B cell (primary cell): Measurements from ENCODE around the gene C19orf18. TPM values are rescaled to one million over a fixed set of nuclear protein-coding genes. Genes with fewer than 3 reads are reported as not detected.
A peak's percentile ranks its signal among the peaks of the same experiment; 100 is the strongest.

Source experiments
- ATAC-seq: fragments of 200-7000 bp; cut with Tn5 transposase; one replicate; pipeline ENCODE4 v1.10.0; 2021; ENCODE audit warnings: low read depth, mild to moderate bottlenecking, moderate number of reproducible peaks, moderate library complexity
- CTCF ChIA-PET: fragments of 350-600 bp; sonication (Branson Sonifier 250); formaldehyde crosslinking; loops from one replicate; lab custom pipeline; 2021; ENCODE audit warnings: antibody characterized with exemption, inconsistent platforms; lab: Charles Lee
- POLR2A ChIA-PET: fragments of 350-600 bp; sonication (Branson Sonifier 250); formaldehyde crosslinking; loops from one replicate; lab custom pipeline; 2021; ENCODE audit warnings: antibody characterized with exemption; lab: Charles Lee
- DNase-seq: peaks from one replicate; pipeline ENCODE4 v3.0.0; 2013
- H2AFZ ChIP-seq: 2 replicates; pipeline ENCODE4 v1.6.1; 2012; ENCODE audit warnings: mild to moderate bottlenecking, low read depth, low read length; ENCODE audit not compliant: insufficient read depth, poor library complexity, severe bottlenecking
- H3K27ac ChIP-seq, 2 donors: 1 replicate in 1 of 2; 2 replicates in 1 of 2; pipeline ENCODE4 v1.5.1; 2012 to 2013; ENCODE audit warnings: low read length in 2 of 2, mild to moderate bottlenecking in 2 of 2, moderate library complexity in 1 of 2
- H3K27me3 ChIP-seq, 4 experiments: fragments of 200-600 bp in 1 of 4; sonication (generic) in 1 of 4; replicated peaks in 1 of 4; 1 replicate in 2 of 4; 2 replicates in 2 of 4; pipeline versions ENCODE4 v1.6.1 to v1.7.0; 2013 to 2016; ENCODE audit warnings: low read length in 3 of 4, mild to moderate bottlenecking in 2 of 4, mixed read lengths in 1 of 4, moderate library complexity in 1 of 4; ENCODE audit not compliant: insufficient read depth in 4 of 4, control insufficient read depth in 3 of 4; ENCODE audit errors: control extremely low read depth in 1 of 4
- H3K36me3 ChIP-seq, 2 experiments: replicated peaks in 1 of 2; 1 replicate in 1 of 2; 2 replicates in 1 of 2; pipeline versions ENCODE4 v1.6.1 to v1.7.1; 2013; ENCODE audit warnings: low read length in 1 of 2; ENCODE audit not compliant: insufficient read depth in 2 of 2, control insufficient read depth in 1 of 2; ENCODE audit errors: control extremely low read depth in 1 of 2, extremely low read depth in 1 of 2
- H3K4me1 ChIP-seq, 2 donors: fragments of 200-600 bp in 1 of 2; sonication (generic) in 1 of 2; 1 replicate in 1 of 2; 2 replicates in 1 of 2; pipeline versions ENCODE4 v1.5.1 to v1.6.1; 2013 to 2017; ENCODE audit warnings: low read length in 2 of 2; ENCODE audit not compliant: control insufficient read depth in 2 of 2, insufficient read depth in 2 of 2
- H3K4me2 ChIP-seq: replicated peaks from 2 replicates; pipeline ENCODE3; 2012; ENCODE audit warnings: mild to moderate bottlenecking, low read depth, low read length; ENCODE audit not compliant: poor library complexity, severe bottlenecking
- H3K4me3 ChIP-seq, 5 experiments: fragments of 200-600 bp in 1 of 5; sonication (generic) in 1 of 5; 1 replicate in 3 of 5; 2 replicates in 2 of 5; pipeline versions ENCODE4 v1.5.1 to v1.7.0; 2011 to 2016; ENCODE audit warnings: low read length in 4 of 5, mild to moderate bottlenecking in 4 of 5, low read depth in 2 of 5, control low read depth in 1 of 5, moderate library complexity in 1 of 5; ENCODE audit not compliant: insufficient read depth in 1 of 5; ENCODE audit errors: control extremely low read depth in 1 of 5, extremely low read depth in 1 of 5
- H3K79me2 ChIP-seq: fragments of 200-600 bp; sonication (generic); one replicate; pipeline ENCODE4 v1.6.0; 2016; ENCODE audit warnings: low read length; ENCODE audit not compliant: control insufficient read depth, insufficient read depth
- H3K9ac ChIP-seq: fragments of 200-600 bp; sonication (generic); 2 replicates; pipeline ENCODE4 v1.6.1; 2017; ENCODE audit warnings: mild to moderate bottlenecking, low read length, moderate library complexity
- H3K9me3 ChIP-seq, 3 donors: one replicate each; pipeline versions ENCODE4 v1.6.1 to v1.7.1; 2013; ENCODE audit warnings: low read length in 2 of 3; ENCODE audit not compliant: control insufficient read depth in 2 of 3, insufficient read depth in 1 of 3; ENCODE audit errors: control extremely low read depth in 1 of 3
- H4K20me1 ChIP-seq: 2 replicates; pipeline ENCODE4 v1.6.0; 2012; ENCODE audit warnings: mild to moderate bottlenecking, low read length; ENCODE audit not compliant: insufficient read depth, control insufficient read depth, poor library complexity, severe bottlenecking
- H3K27ac Mint-ChIP-seq: one replicate; pipeline ENCODE4 v1.8.0; 2021; ENCODE audit warnings: mixed read lengths
- H3K27me3 Mint-ChIP-seq: one replicate; pipeline ENCODE4 v1.8.0; 2021; ENCODE audit warnings: mixed read lengths
- H3K4me1 Mint-ChIP-seq: one replicate; pipeline ENCODE4 v1.8.0; 2021; ENCODE audit warnings: mixed read lengths
- H3K4me3 Mint-ChIP-seq: one replicate; pipeline ENCODE4 v1.8.0; 2021; ENCODE audit warnings: mixed read lengths
- H3K9me3 Mint-ChIP-seq: one replicate; pipeline ENCODE4 v1.8.0; 2022; ENCODE audit warnings: mixed read lengths; ENCODE audit not compliant: insufficient read depth
- EZH2 ChIP-seq: IDR thresholded peaks from 2 replicates; pipeline ENCODE4 v1.6.1; 2012; ENCODE audit warnings: borderline replicate concordance, low read depth, mild to moderate bottlenecking, moderate library complexity, low read length; ENCODE audit not compliant: insufficient read depth, poor library complexity, severe bottlenecking
- WGBS: methylation state at CpG from one replicate; pipeline ENCODE4 v1.1.5; 2013; ENCODE audit warnings: missing lambda C conversion rate; ENCODE audit not compliant: insufficient coverage; 5-methylcytosine and 5-hydroxymethylcytosine counted together
- intact Hi-C: fragments of 100-400 bp; cut with micrococcal nuclease; formaldehyde crosslinking; loops from one replicate; pipeline ENCODE4 v1.10.0; 2022
- polyA plus RNA-seq: library from polyadenylated mRNA; depleted of rRNA; stranded (reverse); fragments of >200 nt; gene quantifications from 2 replicates; pipeline ENCODE4 v1.2.3, GENCODE V29; 2012
- total RNA-seq, 2 donors: library from RNA; stranded (reverse); fragments of 120-200 nt in 1 of 2; gene quantifications; 1 replicate in 1 of 2; 2 replicates in 1 of 2; pipeline versions ENCODE4 v1.2.3 to v1.2.4, GENCODE V29; 2013 to 2022
- TF ChIP-seq, protein P1 (sequence below): fragments of 200-600 bp; IDR thresholded peaks from one replicate; pipeline ENCODE4 v1.8.0; 2022; ENCODE audit warnings: antibody characterized with exemption, mild to moderate bottlenecking

Gene C19orf18
- total and polyA plus RNA-seq, 2 donors (not counting 1 experiment from before 2014, with no cell fraction given): 1.7 TPM; not detected in 1

DNA sequence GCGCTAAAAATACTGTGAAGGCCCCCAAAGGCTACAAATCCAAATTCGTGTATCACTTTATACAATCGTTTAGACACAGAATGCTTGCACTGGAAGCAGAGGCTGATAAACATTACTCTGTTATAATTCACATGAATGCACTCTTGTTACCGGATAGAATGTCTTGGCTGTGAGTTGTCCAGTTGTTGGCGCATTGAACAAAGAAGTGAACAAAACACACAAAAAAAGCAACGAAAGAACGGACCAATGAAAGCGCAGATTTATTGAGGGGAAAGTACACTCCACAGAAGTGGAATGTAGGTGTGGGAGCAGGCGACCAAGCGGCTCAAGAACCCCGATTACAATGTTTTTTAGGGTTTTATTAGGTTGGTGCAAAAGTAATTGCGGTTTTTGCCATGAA lies 38.6 kb downstream of the C19orf18 start:
- DNase-seq: no peak

More for the DNA sequence above, 38.6 kb downstream of the C19orf18 start:
- ChIA-PET CTCF (interaction anchor here (1.2 kb wide), 1 partner anchor 19 kb away, joined by 4 read pairs; the partner anchor contains the start of gene ZNF417), POLR2A (interaction anchor here (0.8 to 1.6 kb wide), 2 partner anchors 10 to 486 kb away, joined by 3 to 4 read pairs; no protein-coding TSS in a partner anchor)
- Histone ChIP-seq H2AFZ (no peak overlapping the region), H4K20me1 (no peaks in the 10 kb centered on the region), H3K9ac (no peak overlapping the region), H3K4me1 (peaks cover 8 to 14% of the 10 kb centered on the region in 2 donors), H3K4me3 (peak overlapping the region in 1 of 5 experiments; percentile 83), H3K9me3 (peaks cover 0 to 66% (median 6%) of the 10 kb centered on the region in 3 donors), H3K27me3 (no peaks in the 10 kb centered on the region), H3K4me2 (peak overlapping the region; percentile 95), H3K27ac (no peak overlapping the region), H3K79me2 (peaks cover 40% of the 10 kb centered on the region), H3K36me3 (peaks cover under 1 to 3% of the 10 kb centered on the region in 2 experiments)
- Mint-ChIP-seq H3K27me3 (no peaks in the 10 kb centered on the region), H3K27ac (peak overlapping the region; percentile 20), H3K4me3 (peak overlapping the region; percentile 94), H3K4me1 (peaks cover 17% of the 10 kb centered on the region), H3K9me3 (peaks cover 16% of the 10 kb centered on the region)
- WGBS: 80% methylated on average over 3 of the region's 12 CpGs
- ATAC-seq: no peak
- intact Hi-C loops: loop anchor here (1.0 kb wide), 3 partner anchors 12 to 46 kb away; partner anchors contain the start of genes ZNF256, ZNF417 and ZNF814
- TF ChIP-seq EZH2: no peak
- TF ChIP-seq, protein P1, sequence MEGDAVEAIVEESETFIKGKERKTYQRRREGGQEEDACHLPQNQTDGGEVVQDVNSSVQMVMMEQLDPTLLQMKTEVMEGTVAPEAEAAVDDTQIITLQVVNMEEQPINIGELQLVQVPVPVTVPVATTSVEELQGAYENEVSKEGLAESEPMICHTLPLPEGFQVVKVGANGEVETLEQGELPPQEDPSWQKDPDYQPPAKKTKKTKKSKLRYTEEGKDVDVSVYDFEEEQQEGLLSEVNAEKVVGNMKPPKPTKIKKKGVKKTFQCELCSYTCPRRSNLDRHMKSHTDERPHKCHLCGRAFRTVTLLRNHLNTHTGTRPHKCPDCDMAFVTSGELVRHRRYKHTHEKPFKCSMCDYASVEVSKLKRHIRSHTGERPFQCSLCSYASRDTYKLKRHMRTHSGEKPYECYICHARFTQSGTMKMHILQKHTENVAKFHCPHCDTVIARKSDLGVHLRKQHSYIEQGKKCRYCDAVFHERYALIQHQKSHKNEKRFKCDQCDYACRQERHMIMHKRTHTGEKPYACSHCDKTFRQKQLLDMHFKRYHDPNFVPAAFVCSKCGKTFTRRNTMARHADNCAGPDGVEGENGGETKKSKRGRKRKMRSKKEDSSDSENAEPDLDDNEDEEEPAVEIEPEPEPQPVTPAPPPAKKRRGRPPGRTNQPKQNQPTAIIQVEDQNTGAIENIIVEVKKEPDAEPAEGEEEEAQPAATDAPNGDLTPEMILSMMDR: no peak
